C4-2B (cell line): ENCODE results near the gene KRTAP21-3.

Source experiments
- H3K27ac ChIP-seq: fragments of 450-650 bp; 2 replicates; pipeline ENCODE4 v1.5.1; 2017
- CTCF ChIP-seq: fragments of 450-650 bp; conservative IDR thresholded peaks from 2 replicates; pipeline ENCODE4 v1.5.1; 2017; ENCODE audit warnings: mild to moderate bottlenecking
- ZFX ChIP-seq: fragments of 450-650 bp; IDR thresholded peaks from 2 replicates; pipeline ENCODE4 v1.6.1; 2017

The KRTAP21-3 gene

GRCh38 chr21:30719401-30719800 lies 824 bp upstream of the KRTAP21-3 start:
- no peak for TF ChIP-seq ZFX
- no peak for TF ChIP-seq CTCF
- no peak overlapping the region for H3K27ac ChIP-seq

- no peak overlapping the region for H3K27ac ChIP-seq
- no peak for TF ChIP-seq ZFX
- no peak for TF ChIP-seq CTCF
Observed at GRCh38 chr21:30717105-30717504, 1.5 kb downstream of the KRTAP21-3 start.

DNA sequence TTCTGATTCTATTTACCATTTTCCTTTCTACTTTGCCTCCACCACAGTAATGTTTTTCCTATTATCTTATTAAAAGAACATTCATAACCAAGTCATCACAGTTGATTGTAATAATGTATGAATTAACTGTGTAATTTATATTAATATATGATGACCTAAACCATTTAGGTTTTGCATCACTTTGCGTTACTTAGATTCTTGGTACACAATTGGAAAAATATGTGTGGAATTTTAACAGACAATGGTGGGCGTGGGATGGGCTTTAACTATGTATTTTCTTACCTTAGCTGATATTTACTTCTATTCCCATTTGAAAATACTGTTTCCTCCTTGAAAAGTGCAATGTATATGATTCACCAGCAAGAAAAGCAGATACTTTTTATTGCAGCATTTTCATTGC lies 3.6 kb downstream of the KRTAP21-3 start:
- H3K27ac ChIP-seq, result no peak overlapping the region
- TF ChIP-seq CTCF, result no peak
- no peak for TF ChIP-seq ZFX

- H3K27ac ChIP-seq, result no peak overlapping the region
- TF ChIP-seq ZFX, result no peak
- no peak for TF ChIP-seq CTCF
Observed at GRCh38 chr21:30714456-30714855, 4.1 kb downstream of the KRTAP21-3 start.

DNA sequence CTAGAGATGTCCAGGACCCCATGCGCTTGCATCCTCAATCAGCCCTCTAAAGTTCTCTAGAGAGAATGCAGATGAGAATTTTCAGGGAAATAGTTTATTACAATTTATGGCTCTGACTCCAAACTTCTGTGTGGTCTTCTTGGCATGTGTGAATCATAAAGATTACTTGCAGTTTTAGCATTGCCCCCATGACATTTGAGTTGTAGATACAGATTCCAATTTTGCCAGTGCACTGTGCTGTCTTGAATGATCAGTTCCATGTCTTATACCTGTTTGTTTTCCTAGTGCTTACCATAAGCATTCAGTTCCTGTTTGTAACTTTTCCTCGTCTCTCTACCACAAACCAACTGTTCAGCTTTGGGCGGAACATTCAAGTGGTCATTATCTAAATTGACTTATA lies 4.8 kb downstream of the KRTAP21-3 start:
- H3K27ac ChIP-seq, result no peak overlapping the region

DNA sequence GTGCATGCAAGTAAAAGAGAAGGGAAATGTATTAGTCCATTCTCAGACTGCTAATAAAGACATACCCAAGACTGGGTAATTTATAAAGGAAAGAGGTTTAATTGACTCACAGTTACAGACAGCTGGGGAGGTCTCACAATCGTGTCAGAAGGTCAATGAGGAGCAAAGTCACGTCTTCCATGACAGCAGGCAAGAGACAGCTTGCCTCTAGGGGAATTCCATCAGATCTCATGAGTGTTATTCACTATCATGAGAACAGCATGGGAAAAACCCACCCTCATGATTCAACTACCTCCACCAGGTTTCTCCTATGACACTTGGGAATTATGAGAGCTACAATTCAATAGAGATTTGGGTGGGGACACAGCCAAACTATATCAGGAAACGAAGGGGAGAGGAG lies 8.1 kb downstream of the KRTAP21-3 start:
- H3K27ac ChIP-seq, result no peak overlapping the region
- TF ChIP-seq CTCF, result no peak

More for the DNA sequence above, 4.8 kb downstream of the KRTAP21-3 start:
- TF ChIP-seq ZFX (no peak), CTCF (no peak)

DNA sequence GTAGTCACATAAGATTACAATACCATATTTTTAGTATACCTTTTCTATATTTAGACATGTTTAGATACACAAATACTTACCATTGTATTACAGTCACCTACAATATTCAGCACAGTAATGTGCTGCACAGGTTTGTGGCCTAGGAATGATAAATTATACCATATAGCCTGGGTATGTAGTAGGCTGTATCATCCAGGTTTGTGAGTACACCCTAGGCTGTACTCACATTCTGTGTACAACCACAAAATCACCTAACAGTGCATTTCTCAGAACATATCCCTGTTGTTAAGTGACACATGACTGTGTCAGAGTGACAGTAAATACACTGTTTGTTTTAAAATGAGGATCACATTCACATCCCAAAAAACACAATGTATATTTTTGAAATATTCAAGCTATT lies 11.2 kb downstream of the KRTAP21-3 start:
- TF ChIP-seq CTCF (no peak), ZFX (no peak)
- H3K27ac ChIP-seq, result no peak overlapping the region
